ENCODE measurements around the gene PRPF18. TPM values are rescaled to one million over a fixed set of nuclear protein-coding genes. Genes with fewer than 3 reads are reported as not detected.

PRPF18 gene
- total and polyA plus RNA-seq, 2 donors from 2014 or later, result 23.0 to 24.4 TPM

GRCh38 chr10:13592306-13592705 lies 5.5 kb downstream of the PRPF18 start:
- Histone ChIP-seq H3K36me3 (ENCODE audit: control insufficient read depth in 2 of 3, insufficient read depth in 3 of 3, low read length in 3 of 3) (peaks cover 0 to 10% (median 8%) of the 10 kb centered on the region in 3 donors), H3K4me3 (ENCODE audit: low read length in 3 of 3) (no peak overlapping the region), H3K9ac (ENCODE audit: low read length in 3 of 3) (no peak overlapping the region), H3K9me3 (ENCODE audit: control insufficient read depth in 2 of 3, insufficient read depth in 1 of 3, low read length in 3 of 3) (no peaks in the 10 kb centered on the region), H3K27me3 (ENCODE audit: control insufficient read depth, insufficient read depth, low read length) (no peaks in the 10 kb centered on the region), H3K27ac (ENCODE audit: low read depth in 2 of 2, low read length in 2 of 2) (no peak overlapping the region), H3K4me1 (ENCODE audit: control insufficient read depth in 2 of 3, insufficient read depth in 2 of 3, low read depth in 1 of 3, low read length in 3 of 3) (peaks cover 0 to 8% (median 0%) of the 10 kb centered on the region in 3 donors)
- FAIRE-seq (no peak), DNase-seq (no peak)
- no peak for TF ChIP-seq CTCF (IDR thresholded peaks at IDR 0.05; ENCODE audit: borderline replicate concordance, extremely low read depth, insufficient read depth)
- intact Hi-C loops (cut with DNase I), result no loop called here

DNA sequence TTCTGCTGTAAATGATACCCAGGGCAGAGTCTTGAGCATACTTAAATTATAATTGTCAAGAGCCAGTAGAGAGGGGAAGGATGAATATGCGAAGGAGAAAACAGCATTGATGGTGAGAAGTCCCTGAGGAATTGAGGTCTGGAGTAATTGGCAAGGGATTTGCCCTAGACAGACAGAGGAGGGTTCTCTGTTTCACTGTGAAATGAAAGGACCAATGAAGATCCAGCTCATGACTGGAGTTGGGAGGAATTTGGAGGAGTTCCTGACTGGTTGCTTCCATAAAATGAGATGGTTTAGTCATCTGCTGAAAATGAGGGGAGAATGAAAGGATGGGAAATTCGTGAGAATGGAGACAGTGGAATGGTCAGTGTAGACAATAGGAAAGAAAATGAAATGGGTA lies 6.8 kb downstream of the PRPF18 start:
- no peak for TF ChIP-seq CTCF (IDR thresholded peaks at IDR 0.05; ENCODE audit: borderline replicate concordance, extremely low read depth, insufficient read depth)
- intact Hi-C loops (cut with DNase I), result no loop called here
- Histone ChIP-seq H3K27me3 (ENCODE audit: control insufficient read depth, insufficient read depth, low read length) (no peaks in the 10 kb centered on the region), H3K36me3 (ENCODE audit: control insufficient read depth in 2 of 3, insufficient read depth in 3 of 3, low read length in 3 of 3) (peaks cover 0 to 10% (median 8%) of the 10 kb centered on the region in 3 donors), H3K9me3 (ENCODE audit: control insufficient read depth in 2 of 3, insufficient read depth in 1 of 3, low read length in 3 of 3) (no peaks in the 10 kb centered on the region), H3K27ac (ENCODE audit: low read depth in 2 of 2, low read length in 2 of 2) (no peak overlapping the region), H3K9ac (ENCODE audit: low read length in 3 of 3) (no peak overlapping the region), H3K4me3 (ENCODE audit: low read length in 3 of 3) (no peak overlapping the region), H3K4me1 (ENCODE audit: control insufficient read depth in 2 of 3, insufficient read depth in 2 of 3, low read depth in 1 of 3, low read length in 3 of 3) (no peaks in the 10 kb centered on the region)
- FAIRE-seq, result no peak
- DNase-seq, result no peak

GRCh38 chr10:13594641-13595040 lies 7.9 kb downstream of the PRPF18 start:
- Histone ChIP-seq H3K4me1 (ENCODE audit: control insufficient read depth in 2 of 3, insufficient read depth in 2 of 3, low read depth in 1 of 3, low read length in 3 of 3) (no peaks in the 10 kb centered on the region), H3K27me3 (ENCODE audit: control insufficient read depth, insufficient read depth, low read length) (no peaks in the 10 kb centered on the region), H3K36me3 (ENCODE audit: control insufficient read depth in 2 of 3, insufficient read depth in 3 of 3, low read length in 3 of 3) (peaks cover 0 to 10% (median 8%) of the 10 kb centered on the region in 3 donors), H3K27ac (ENCODE audit: low read depth in 2 of 2, low read length in 2 of 2) (no peak overlapping the region), H3K9me3 (ENCODE audit: control insufficient read depth in 2 of 3, insufficient read depth in 1 of 3, low read length in 3 of 3) (no peaks in the 10 kb centered on the region), H3K4me3 (ENCODE audit: low read length in 3 of 3) (no peak overlapping the region), H3K9ac (ENCODE audit: low read length in 3 of 3) (no peak overlapping the region)
- DNase-seq (no peak), FAIRE-seq (no peak)
- no peak for TF ChIP-seq CTCF (IDR thresholded peaks at IDR 0.05; ENCODE audit: borderline replicate concordance, extremely low read depth, insufficient read depth)
- intact Hi-C loops (cut with DNase I), result no loop called here

GRCh38 chr10:13597909-13598308 lies 11.1 kb downstream of the PRPF18 start:
- Histone ChIP-seq H3K4me1 (ENCODE audit: control insufficient read depth in 2 of 3, insufficient read depth in 2 of 3, low read depth in 1 of 3, low read length in 3 of 3) (no peaks in the 10 kb centered on the region), H3K9ac (ENCODE audit: low read length in 3 of 3) (no peak overlapping the region), H3K36me3 (ENCODE audit: control insufficient read depth in 2 of 3, insufficient read depth in 3 of 3, low read length in 3 of 3) (peaks cover 0 to 10% (median 0%) of the 10 kb centered on the region in 3 donors), H3K4me3 (ENCODE audit: low read length in 3 of 3) (no peak overlapping the region), H3K27ac (ENCODE audit: low read depth in 2 of 2, low read length in 2 of 2) (no peak overlapping the region), H3K9me3 (ENCODE audit: control insufficient read depth in 2 of 3, insufficient read depth in 1 of 3, low read length in 3 of 3) (no peaks in the 10 kb centered on the region), H3K27me3 (ENCODE audit: control insufficient read depth, insufficient read depth, low read length) (no peaks in the 10 kb centered on the region)
- DNase-seq, result no peak
- FAIRE-seq, result no peak
- intact Hi-C loops (cut with DNase I), result no loop called here
- TF ChIP-seq CTCF (IDR thresholded peaks at IDR 0.05; ENCODE audit: borderline replicate concordance, extremely low read depth, insufficient read depth), result no peak
